ENCODE measurements around the gene MAP7D3.

MAP7D3 gene

GRCh38 chrX:136198678-136199243 lies 52.4 kb downstream of the MAP7D3 start:
- no peak for TF ChIP-seq TOX (CRISPR knock-in tag; IDR thresholded peaks at IDR 0.05; ENCODE audit: borderline replicate concordance)
- TF ChIP-seq TCF4 (CRISPR knock-in tag; IDR thresholded peaks at IDR 0.05; ENCODE audit: borderline replicate concordance) = no peak
- no peak for TF ChIP-seq RARB (CRISPR knock-in tag; IDR thresholded peaks at IDR 0.05)
- no peak for TF ChIP-seq ZFP3 (CRISPR knock-in tag; IDR thresholded peaks at IDR 0.05)
- TF ChIP-seq TSHZ2 (CRISPR knock-in tag; IDR thresholded peaks at IDR 0.05) = no peak
- no peak for TF ChIP-seq CREB5 (CRISPR knock-in tag; IDR thresholded peaks at IDR 0.05; ENCODE audit: low read depth)
- TF ChIP-seq GLIS3 (CRISPR knock-in tag; IDR thresholded peaks at IDR 0.05) = no peak
- TF ChIP-seq SNAI2 (CRISPR knock-in tag; IDR thresholded peaks at IDR 0.05) = no peak
- no peak for TF ChIP-seq PATZ1 (CRISPR knock-in tag; IDR thresholded peaks at IDR 0.05; ENCODE audit: borderline replicate concordance)
- TF ChIP-seq OSR1 (CRISPR knock-in tag; IDR thresholded peaks at IDR 0.05) = no peak
- TF ChIP-seq CSRNP3 (CRISPR knock-in tag; IDR thresholded peaks at IDR 0.05) = no peak
- no peak for TF ChIP-seq CSDC2 (CRISPR knock-in tag; IDR thresholded peaks at IDR 0.05)
- TF ChIP-seq ZNF565 (CRISPR knock-in tag; conservative IDR thresholded peaks at IDR 0.05; ENCODE audit: low read depth) = no peak
- TF ChIP-seq BACH2 (CRISPR knock-in tag; IDR thresholded peaks at IDR 0.05; ENCODE audit: borderline replicate concordance) = no peak
- no peak for TF ChIP-seq ISL1 (CRISPR knock-in tag; IDR thresholded peaks at IDR 0.05)
- TF ChIP-seq ZNF8 (CRISPR knock-in tag; IDR thresholded peaks at IDR 0.05) = no peak
- TF ChIP-seq ZC3H10 (CRISPR knock-in tag; IDR thresholded peaks at IDR 0.05) = no peak

GRCh38 chrX:136198010-136198409 lies 53.2 kb downstream of the MAP7D3 start:
- no peak for ATAC-seq
- no peak for TF ChIP-seq PATZ1 (CRISPR knock-in tag; IDR thresholded peaks at IDR 0.05; ENCODE audit: borderline replicate concordance)
- TF ChIP-seq OSR1 (CRISPR knock-in tag; IDR thresholded peaks at IDR 0.05) = no peak
- no peak for TF ChIP-seq GLIS3 (CRISPR knock-in tag; IDR thresholded peaks at IDR 0.05)
- TF ChIP-seq ARNTL (CRISPR knock-in tag; IDR thresholded peaks at IDR 0.05; ENCODE audit: borderline replicate concordance, low read depth) = no peak
- no peak for TF ChIP-seq CSDC2 (CRISPR knock-in tag; IDR thresholded peaks at IDR 0.05)
- no peak for TF ChIP-seq ZFP30 (CRISPR knock-in tag; IDR thresholded peaks at IDR 0.05)
- TF ChIP-seq POU6F1 (CRISPR knock-in tag; IDR thresholded peaks at IDR 0.05; ENCODE audit: borderline replicate concordance, low read depth) = no peak
- TF ChIP-seq SNAI2 (CRISPR knock-in tag; IDR thresholded peaks at IDR 0.05) = no peak
- no peak for TF ChIP-seq ZFP3 (CRISPR knock-in tag; IDR thresholded peaks at IDR 0.05)
- TF ChIP-seq ZNF565 (CRISPR knock-in tag; conservative IDR thresholded peaks at IDR 0.05; ENCODE audit: low read depth) = no peak
- TF ChIP-seq PPARA (CRISPR knock-in tag; IDR thresholded peaks at IDR 0.05; ENCODE audit: borderline replicate concordance) = no peak
- no peak for TF ChIP-seq BACH2 (CRISPR knock-in tag; IDR thresholded peaks at IDR 0.05; ENCODE audit: borderline replicate concordance)
- no peak for TF ChIP-seq TCF4 (CRISPR knock-in tag; IDR thresholded peaks at IDR 0.05; ENCODE audit: borderline replicate concordance)
- TF ChIP-seq RARB (CRISPR knock-in tag; IDR thresholded peaks at IDR 0.05) = no peak
- no peak for TF ChIP-seq CREB5 (CRISPR knock-in tag; IDR thresholded peaks at IDR 0.05; ENCODE audit: low read depth)
- no peak for TF ChIP-seq ZNF8 (CRISPR knock-in tag; IDR thresholded peaks at IDR 0.05)
- TF ChIP-seq TSHZ2 (CRISPR knock-in tag; IDR thresholded peaks at IDR 0.05) = no peak
- TF ChIP-seq ZC3H10 (CRISPR knock-in tag; IDR thresholded peaks at IDR 0.05) = no peak
- no peak for TF ChIP-seq ISL1 (CRISPR knock-in tag; IDR thresholded peaks at IDR 0.05)

More at GRCh38 chrX:136198678-136199243, 52.4 kb downstream of the MAP7D3 start:
- ATAC-seq = no peak

Measured in SK-N-SH treated with all-trans-retinoic acid at 6 μM for 48 hours (cell line).